ENCODE measurements around the gene FHDC1. TPM values are rescaled to one million over a fixed set of nuclear protein-coding genes. Genes with fewer than 3 reads are reported as not detected.

Gene FHDC1
- total and polyA plus RNA-seq, 8 donors = 2.9 to 13.4 (median 5.5) TPM

DNA sequence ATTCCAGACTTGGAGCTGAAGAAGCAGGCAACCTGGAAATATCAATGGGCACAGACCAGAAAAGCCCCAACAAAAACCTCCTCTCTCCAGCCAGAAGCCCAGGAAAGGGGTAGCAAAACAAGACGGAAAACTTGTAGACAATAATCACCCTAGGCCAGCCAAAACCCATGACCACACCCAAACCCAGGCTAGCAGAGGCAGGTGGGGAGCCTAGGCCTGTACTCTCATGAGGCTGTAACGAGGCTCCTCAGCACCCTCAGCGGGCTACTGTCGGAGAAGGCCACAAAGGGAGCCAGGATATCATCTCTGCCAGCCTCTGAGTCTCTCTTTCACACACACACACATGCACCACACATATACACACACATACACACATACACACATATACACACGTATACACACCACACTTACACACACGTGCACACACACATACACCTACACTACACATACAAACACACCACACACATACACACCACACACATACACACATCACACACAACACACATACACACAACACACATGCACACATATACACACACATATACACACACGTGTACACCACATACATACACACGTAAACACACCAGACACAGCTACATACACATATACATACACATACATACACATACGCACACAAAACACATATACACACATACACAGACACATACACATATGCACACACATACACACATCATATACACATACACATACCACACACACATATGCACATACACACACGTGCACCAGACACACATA, 90.6 kb downstream of the FHDC1 start:
- DNase-seq = no peak
- WGBS, 5 donors = 87 to 95% (median 92%) methylated on average over 10 of the region's 10 CpGs
- no peaks in the 10 kb centered on the region for H3K27me3 ChIP-seq
- H3K27ac ChIP-seq = no peak overlapping the region
- no peaks in the 10 kb centered on the region for H3K36me3 ChIP-seq
- no peak overlapping the region for H3K4me3 ChIP-seq
- H3K4me1 ChIP-seq = peaks cover 0 to under 1% (median 0%) of the 10 kb centered on the region in 4 donors
- intact Hi-C loops (cut with DNase I; ENCODE audit: low total_unique reads) = no loop called here
- no peak for TF ChIP-seq POLR2AphosphoS5 (IDR thresholded peaks at IDR 0.05)
- peaks cover 0 to 21% (median 15%) of the 10 kb centered on the region in 4 donors for H3K9me3 ChIP-seq

- intact Hi-C loops (cut with DNase I; ENCODE audit: low total_unique reads) = no loop called here
- TF ChIP-seq POLR2AphosphoS5 (IDR thresholded peaks at IDR 0.05) (no peak), EP300 (IDR thresholded peaks at IDR 0.05) (no peak), POLR2A (IDR thresholded peaks at IDR 0.05) (no peak)
- TF ChIP-seq, protein P1, sequence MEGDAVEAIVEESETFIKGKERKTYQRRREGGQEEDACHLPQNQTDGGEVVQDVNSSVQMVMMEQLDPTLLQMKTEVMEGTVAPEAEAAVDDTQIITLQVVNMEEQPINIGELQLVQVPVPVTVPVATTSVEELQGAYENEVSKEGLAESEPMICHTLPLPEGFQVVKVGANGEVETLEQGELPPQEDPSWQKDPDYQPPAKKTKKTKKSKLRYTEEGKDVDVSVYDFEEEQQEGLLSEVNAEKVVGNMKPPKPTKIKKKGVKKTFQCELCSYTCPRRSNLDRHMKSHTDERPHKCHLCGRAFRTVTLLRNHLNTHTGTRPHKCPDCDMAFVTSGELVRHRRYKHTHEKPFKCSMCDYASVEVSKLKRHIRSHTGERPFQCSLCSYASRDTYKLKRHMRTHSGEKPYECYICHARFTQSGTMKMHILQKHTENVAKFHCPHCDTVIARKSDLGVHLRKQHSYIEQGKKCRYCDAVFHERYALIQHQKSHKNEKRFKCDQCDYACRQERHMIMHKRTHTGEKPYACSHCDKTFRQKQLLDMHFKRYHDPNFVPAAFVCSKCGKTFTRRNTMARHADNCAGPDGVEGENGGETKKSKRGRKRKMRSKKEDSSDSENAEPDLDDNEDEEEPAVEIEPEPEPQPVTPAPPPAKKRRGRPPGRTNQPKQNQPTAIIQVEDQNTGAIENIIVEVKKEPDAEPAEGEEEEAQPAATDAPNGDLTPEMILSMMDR (IDR thresholded peaks at IDR 0.05) = no peak
- H3K9me3 ChIP-seq = peaks cover 0 to 21% (median 15%) of the 10 kb centered on the region in 4 donors
- no peak overlapping the region for H3K4me3 ChIP-seq
- no peak overlapping the region for H3K27ac ChIP-seq
- no peaks in the 10 kb centered on the region for H3K36me3 ChIP-seq
- WGBS, 5 donors = 68 to 90% (median 77%) methylated on average over 3 of the region's 3 CpGs
- no peaks in the 10 kb centered on the region for H3K4me1 ChIP-seq
- no peak for DNase-seq
- no peaks in the 10 kb centered on the region for H3K27me3 ChIP-seq
These were observed 91.7 kb downstream of the FHDC1 start for GRCh38 chr4:153027866-153028265.

DNA sequence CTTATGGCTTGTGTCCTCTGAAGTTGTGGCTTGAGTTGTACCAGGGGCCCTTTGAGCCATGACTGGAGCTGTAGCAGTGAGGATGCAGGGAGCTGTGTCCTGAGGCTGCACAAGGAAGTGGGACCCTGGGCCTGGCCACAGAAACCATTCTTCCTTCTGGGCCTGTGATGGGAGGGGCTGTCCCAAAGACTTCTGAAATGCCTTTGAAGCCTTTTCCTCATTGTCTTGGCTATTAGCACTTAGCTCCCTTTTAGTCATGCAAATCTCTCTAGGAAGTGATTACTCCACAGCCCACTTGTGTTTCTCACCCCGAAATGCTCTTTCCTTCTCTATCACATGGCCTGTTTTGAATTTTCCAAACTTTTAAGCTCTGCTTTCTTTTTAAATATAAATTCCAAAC, 92.4 kb downstream of the FHDC1 start:
- WGBS, 5 donors = 58 to 75% (median 69%) methylated on average over 1 of the region's 1 CpG
- H3K36me3 ChIP-seq = no peaks in the 10 kb centered on the region
- intact Hi-C loops (cut with DNase I; ENCODE audit: low total_unique reads) = no loop called here
- H3K4me3 ChIP-seq = no peak overlapping the region
- H3K4me1 ChIP-seq = no peaks in the 10 kb centered on the region
- no peak overlapping the region for H3K27ac ChIP-seq
- peaks cover 0 to 21% (median 15%) of the 10 kb centered on the region in 4 donors for H3K9me3 ChIP-seq
- TF ChIP-seq POLR2A (IDR thresholded peaks at IDR 0.05) (no peak), EP300 (IDR thresholded peaks at IDR 0.05) (no peak), POLR2AphosphoS5 (IDR thresholded peaks at IDR 0.05) (no peak)
- TF ChIP-seq, protein P1 (IDR thresholded peaks at IDR 0.05) = no peak
- no peaks in the 10 kb centered on the region for H3K27me3 ChIP-seq
- DNase-seq = no peak

Other genes starting within 250 kb of the FHDC1 start
- 1 to 10 TPM in 1 of 5 donors, under 1 TPM in 2, not detected in 2; 0.55 to 4.1 (median 0.89) TPM for gene TIGD4, start 156.6 kb upstream of the FHDC1 start, total RNA-seq
- gene TIGD4, start 156.6 kb upstream of the FHDC1 start, polyA plus RNA-seq = under 1 TPM in 1 of 3 donors, not detected in 2; 0.20 TPM
- 100 to 1,000 TPM in 1 of 5 donors, 10 to 100 TPM in 4; 35.9 to 103 (median 50.0) TPM for gene ARFIP1, start 156.4 kb upstream of the FHDC1 start, total RNA-seq
- gene ARFIP1, start 156.4 kb upstream of the FHDC1 start, polyA plus RNA-seq = 10 to 100 TPM; 15.3 to 31.3 (median 17.1) TPM